GM12801 (cell line): ENCODE data around the gene KLF8.

Experiments
- CTCF ChIP-seq: IDR thresholded peaks from one replicate; pipeline ENCODE4 v1.5.1; 2011; ENCODE audit warnings: control low read depth; ENCODE audit not compliant: insufficient read length; ENCODE audit errors: extremely low read depth

Gene KLF8

GRCh38 chrX:56232221-56233082 is at the start of gene KLF8:
Gene KLF8, plus strand, starts transcription at chrX:56232356. Its CDS starts 979 bp downstream, at chrX:56233335.
- TF ChIP-seq CTCF: no peak

DNA sequence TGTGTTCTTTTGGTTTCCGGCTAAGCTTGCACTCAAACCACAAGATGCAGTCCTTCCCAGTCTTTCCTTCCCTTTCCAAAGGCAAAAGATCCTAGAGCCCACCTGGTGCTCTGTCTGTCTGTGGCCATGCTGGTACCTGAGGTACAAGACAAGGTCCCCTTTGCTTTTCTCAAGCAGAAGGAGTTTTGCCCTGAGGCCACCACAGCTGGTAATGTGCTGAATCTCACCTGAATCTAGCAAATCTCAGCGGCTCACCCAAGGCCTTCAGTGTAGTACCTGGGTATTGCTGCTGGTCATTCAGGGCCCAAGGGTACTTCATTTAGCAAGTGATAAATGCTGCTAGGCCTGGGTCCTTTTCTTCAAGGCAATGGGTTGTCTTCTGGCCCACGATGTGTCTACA is 20.5 kb upstream of the KLF8 start:
- no peak for TF ChIP-seq CTCF

DNA sequence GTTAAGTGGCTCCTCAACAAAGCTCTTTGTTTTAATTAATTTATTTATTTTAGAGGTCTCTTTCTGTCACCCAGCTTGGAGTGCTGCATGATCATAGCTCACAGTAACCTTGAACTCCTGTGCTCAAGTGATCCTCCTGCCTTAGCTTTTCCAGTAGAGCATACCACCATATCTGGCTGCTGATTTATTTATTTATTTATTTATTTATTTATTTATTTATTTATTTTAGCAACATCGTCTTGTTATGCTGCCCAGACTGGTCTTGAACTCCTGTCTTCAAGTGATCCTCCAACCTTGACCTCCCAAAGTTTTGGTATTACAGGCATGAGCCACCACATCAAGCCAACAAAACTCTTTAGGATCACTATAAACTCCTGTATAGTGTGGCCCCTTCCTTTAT is 15.8 kb upstream of the KLF8 start:
- no peak for TF ChIP-seq CTCF

DNA sequence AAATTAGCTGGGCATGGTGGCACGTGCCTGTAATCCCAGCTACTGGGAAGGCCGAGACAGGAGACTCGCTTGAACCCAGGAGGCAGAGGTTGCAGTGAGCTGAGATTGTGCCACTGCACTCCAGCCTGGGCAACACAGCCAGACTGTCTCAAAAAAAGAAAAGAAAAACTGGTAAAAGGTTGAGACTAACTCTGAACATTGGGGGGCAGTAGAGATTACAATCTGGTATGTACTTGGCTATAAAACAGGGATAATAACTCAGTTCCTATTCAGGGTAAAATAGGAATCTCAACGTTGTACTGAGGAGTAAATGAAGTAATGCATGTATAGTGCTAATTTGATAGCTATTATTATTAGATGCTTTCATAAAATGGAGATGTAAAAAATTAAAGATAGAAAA is 12.5 kb upstream of the KLF8 start:
- no peak for TF ChIP-seq CTCF

- no peak for TF ChIP-seq CTCF
These were observed 11.1 kb upstream of the KLF8 start for GRCh38 chrX:56221101-56221500.

DNA sequence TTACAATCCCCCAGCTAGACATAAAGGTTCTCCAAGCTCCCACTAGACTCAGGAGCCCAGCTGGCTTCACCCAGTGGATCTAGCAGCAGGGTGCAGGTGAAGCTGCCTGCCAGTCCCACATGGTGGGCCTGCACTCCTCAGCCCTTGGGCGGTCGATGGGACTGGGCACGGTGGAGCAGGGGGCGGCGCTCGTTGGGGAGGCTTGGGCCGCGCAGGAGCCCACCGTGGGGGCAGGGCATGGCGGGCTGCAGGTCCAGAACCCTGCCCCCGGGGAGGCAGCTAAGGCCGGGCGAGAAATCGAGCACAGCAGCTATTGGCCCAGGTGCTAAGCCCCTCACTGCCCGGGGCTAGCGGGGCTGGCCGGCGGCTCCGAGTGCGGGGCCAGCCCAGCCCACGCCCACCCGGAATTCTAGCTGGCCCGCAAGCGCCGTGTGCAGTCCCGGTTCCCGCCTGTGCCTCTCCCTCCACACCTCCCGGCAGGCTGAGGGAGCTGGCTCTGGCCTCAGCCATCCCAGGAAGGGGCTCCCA is 9.6 kb upstream of the KLF8 start:
- no peak for TF ChIP-seq CTCF

- no peak for TF ChIP-seq CTCF
These were observed 5.2 kb upstream of the KLF8 start for GRCh38 chrX:56226980-56227379.
